ENCODE results near the gene RNASET2.

DNA sequence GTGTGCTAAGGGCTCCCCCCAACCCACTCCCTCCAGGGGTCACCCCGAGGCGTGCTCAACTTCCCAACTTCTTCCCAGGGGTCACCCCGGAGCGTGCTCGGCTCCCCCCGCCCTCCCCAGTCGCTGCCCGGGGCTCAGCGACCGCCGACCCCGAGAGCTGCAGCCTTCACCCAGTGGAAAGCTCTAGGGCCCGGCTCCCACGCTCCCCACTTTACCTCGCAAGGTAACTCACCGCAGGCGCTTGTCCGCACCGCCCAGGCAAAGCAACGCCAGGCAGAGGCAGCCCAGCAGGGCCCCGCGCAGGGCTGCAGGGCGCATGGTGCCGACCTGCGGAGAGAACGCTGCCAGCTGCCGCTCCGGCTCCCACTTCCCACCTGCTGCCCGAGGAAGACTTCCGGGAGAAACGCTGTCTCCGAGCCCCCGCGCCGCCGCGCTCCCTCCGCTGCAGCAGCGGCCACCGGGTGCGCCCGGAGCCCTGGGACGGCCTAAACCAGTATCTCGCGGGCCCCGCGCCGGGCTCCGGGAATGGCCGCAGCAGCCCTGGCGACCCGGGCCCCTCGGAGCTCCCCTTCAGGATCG lies 396 bp downstream of the RNASET2 start:
- TF ChIP-seq POLR2A (IDR thresholded peaks at IDR 0.05) (no peak), CTCF (IDR thresholded peaks at IDR 0.05) (no peak)
